Loucy (cell line): ENCODE results near the gene METTL4.
A peak's percentile ranks its signal among the peaks of the same experiment; 100 is the strongest.
"Not testable (repeated sequence)": the region's sequence is repeated elsewhere in the genome, so short reads cannot be mapped to it uniquely, and the experiment has no call there.

Experiments used
- CTCF ChIP-seq: fragments of 200-600 bp; sonication (generic); conservative IDR thresholded peaks from 2 replicates; pipeline ENCODE4 v1.5.1; 2014; ENCODE audit warnings: mild to moderate bottlenecking, antibody characterized with exemption, low read length
- EZH2phosphoT487 ChIP-seq: fragments of 200-600 bp; IDR thresholded peaks from 2 replicates; pipeline ENCODE4 v1.6.1; 2018; ENCODE audit warnings: antibody characterized with exemption, mild to moderate bottlenecking, moderate library complexity, borderline replicate concordance

- TF ChIP-seq CTCF = peak; percentile 68
- not testable (repeated sequence) for TF ChIP-seq EZH2phosphoT487
These were observed 29.3 kb downstream of the METTL4 start for GRCh38 chr18:2541925-2542563.
